ENCODE results near the gene NFX1. TPM values are rescaled to one million over a fixed set of nuclear protein-coding genes. Genes with fewer than 3 reads are reported as not detected.
A peak's percentile ranks its signal among the peaks of the same experiment; 100 is the strongest.

Gene NFX1
- total RNA-seq, 4 donors from 2014 or later = 32.1 to 49.4 (median 36.9) TPM

- intact Hi-C loops (cut with DNase I) = loop anchor here (5.0 to 10.0 kb wide), 2 partner anchors 129 to 187 kb away; partner anchors contain the start of gene NOL6
- TF ChIP-seq POLR2AphosphoS5 (IDR thresholded peaks at IDR 0.05) (no peak), CTCF (IDR thresholded peaks at IDR 0.05) (no peak), EP300 (IDR thresholded peaks at IDR 0.05) (no peak), POLR2A (IDR thresholded peaks at IDR 0.05; ENCODE audit: low read depth) (no peak)
- Histone ChIP-seq H3K36me3 (peaks cover 0 to 36% (median 19%) of the 10 kb centered on the region in 4 donors), H3K9me3 (no peaks in the 10 kb centered on the region), H3K27me3 (no peaks in the 10 kb centered on the region), H3K4me1 (peaks cover 37 to 50% (median 42%) of the 10 kb centered on the region in 4 donors), H3K4me3 (no peak overlapping the region), H3K27ac (replicated peaks in 1 of 4) (peak overlapping the region; percentile 97 to 100 (median 99))
- DNase-seq (ENCODE audit: extremely low spot score) = no peak
- 95% methylated on average over 4 of the region's 4 CpGs for WGBS
These were observed 2.1 kb upstream of the NFX1 start for GRCh38 chr9:33288235-33288634.

- TF ChIP-seq CTCF (IDR thresholded peaks at IDR 0.05) = no peak
- no peak for TF ChIP-seq POLR2AphosphoS5 (IDR thresholded peaks at IDR 0.05)
- no peak for TF ChIP-seq EP300 (IDR thresholded peaks at IDR 0.05)
- no peak for TF ChIP-seq POLR2A (IDR thresholded peaks at IDR 0.05; ENCODE audit: low read depth)
- Histone ChIP-seq H3K4me1 (peaks cover 38 to 57% (median 49%) of the 10 kb centered on the region in 4 donors), H3K9me3 (no peaks in the 10 kb centered on the region), H3K27me3 (no peaks in the 10 kb centered on the region), H3K27ac (replicated peaks in 1 of 4) (peak overlapping the region; percentile 97 to 100 (median 99)), H3K4me3 (peak overlapping the region; percentile 78 to 89 (median 88)), H3K36me3 (peaks cover 0 to 29% (median 12%) of the 10 kb centered on the region in 4 donors)
- DNase-seq (ENCODE audit: extremely low spot score) = no peak
- WGBS = 74% methylated on average over 7 of the region's 14 CpGs
- intact Hi-C loops (cut with DNase I) = loop anchor here (5.0 to 10.0 kb wide), 2 partner anchors 128 to 186 kb away; partner anchors contain the start of gene NOL6
These were observed 1.4 kb upstream of the NFX1 start for GRCh38 chr9:33288828-33289483.

- peaks cover 42 to 60% (median 53%) of the 10 kb centered on the region in 4 donors for H3K4me1 ChIP-seq
- H3K27me3 ChIP-seq = no peaks in the 10 kb centered on the region
- H3K36me3 ChIP-seq = peaks cover 0 to 31% (median 12%) of the 10 kb centered on the region in 4 donors
- intact Hi-C loops (cut with DNase I) = loop anchor here (5.0 to 10.0 kb wide), 2 partner anchors 128 to 185 kb away; partner anchors contain the start of gene NOL6
- 14% methylated on average over 12 of the region's 12 CpGs for WGBS
- no peak for DNase-seq (ENCODE audit: extremely low spot score)
- peak overlapping the region; percentile 97 to 100 (median 99) for H3K27ac ChIP-seq (replicated peaks in 1 of 4)
- TF ChIP-seq POLR2A (IDR thresholded peaks at IDR 0.05; ENCODE audit: low read depth) (no peak), CTCF (IDR thresholded peaks at IDR 0.05) (no peak), POLR2AphosphoS5 (IDR thresholded peaks at IDR 0.05) (no peak), EP300 (IDR thresholded peaks at IDR 0.05) (no peak)
- no peaks in the 10 kb centered on the region for H3K9me3 ChIP-seq
- H3K4me3 ChIP-seq = peak overlapping the region; percentile 78 to 89 (median 88)
These were observed 820 bp upstream of the NFX1 start for GRCh38 chr9:33289496-33289895.

GRCh38 chr9:33289936-33290246, 425 bp upstream of the NFX1 start:
- TF ChIP-seq EP300 (IDR thresholded peaks at IDR 0.05) = no peak
- no peak for TF ChIP-seq CTCF (IDR thresholded peaks at IDR 0.05)
- TF ChIP-seq POLR2A (IDR thresholded peaks at IDR 0.05; ENCODE audit: low read depth) = no peak
- no peak for TF ChIP-seq POLR2AphosphoS5 (IDR thresholded peaks at IDR 0.05)
- Histone ChIP-seq H3K9me3 (no peaks in the 10 kb centered on the region), H3K36me3 (peaks cover 0 to 35% (median 16%) of the 10 kb centered on the region in 4 donors), H3K4me3 (peak overlapping the region; percentile 78 to 89 (median 88)), H3K27ac (replicated peaks in 1 of 4) (peak overlapping the region; percentile 97 to 100 (median 99)), H3K4me1 (peaks cover 46 to 64% (median 56%) of the 10 kb centered on the region in 4 donors), H3K27me3 (no peaks in the 10 kb centered on the region)
- DNase-seq (ENCODE audit: extremely low spot score) = no peak
- intact Hi-C loops (cut with DNase I) = loop anchor here (5.0 to 10.0 kb wide), 3 partner anchors 37 to 185 kb away; partner anchors contain the start of gene NOL6
- WGBS = 0% methylated on average over 14 of the region's 14 CpGs

Measured in esophagus muscularis mucosa (tissue), 4 donors.